GM18873 (cell line): ENCODE data around the gene SCAMP4.
"Not testable (repeated sequence)": the region's sequence is repeated elsewhere in the genome, so short reads cannot be mapped to it uniquely, and the experiment has no call there.

Source experiments
- ATAC-seq: cut with Tn5 transposase; IDR thresholded peaks from one replicate; pipeline ENCODE4 v1.9.1; 2021; ENCODE audit warnings: mild to moderate bottlenecking, moderate library complexity, moderate number of reproducible peaks; ENCODE audit not compliant: unreplicated experiment, low FRiP score

The SCAMP4 gene

DNA sequence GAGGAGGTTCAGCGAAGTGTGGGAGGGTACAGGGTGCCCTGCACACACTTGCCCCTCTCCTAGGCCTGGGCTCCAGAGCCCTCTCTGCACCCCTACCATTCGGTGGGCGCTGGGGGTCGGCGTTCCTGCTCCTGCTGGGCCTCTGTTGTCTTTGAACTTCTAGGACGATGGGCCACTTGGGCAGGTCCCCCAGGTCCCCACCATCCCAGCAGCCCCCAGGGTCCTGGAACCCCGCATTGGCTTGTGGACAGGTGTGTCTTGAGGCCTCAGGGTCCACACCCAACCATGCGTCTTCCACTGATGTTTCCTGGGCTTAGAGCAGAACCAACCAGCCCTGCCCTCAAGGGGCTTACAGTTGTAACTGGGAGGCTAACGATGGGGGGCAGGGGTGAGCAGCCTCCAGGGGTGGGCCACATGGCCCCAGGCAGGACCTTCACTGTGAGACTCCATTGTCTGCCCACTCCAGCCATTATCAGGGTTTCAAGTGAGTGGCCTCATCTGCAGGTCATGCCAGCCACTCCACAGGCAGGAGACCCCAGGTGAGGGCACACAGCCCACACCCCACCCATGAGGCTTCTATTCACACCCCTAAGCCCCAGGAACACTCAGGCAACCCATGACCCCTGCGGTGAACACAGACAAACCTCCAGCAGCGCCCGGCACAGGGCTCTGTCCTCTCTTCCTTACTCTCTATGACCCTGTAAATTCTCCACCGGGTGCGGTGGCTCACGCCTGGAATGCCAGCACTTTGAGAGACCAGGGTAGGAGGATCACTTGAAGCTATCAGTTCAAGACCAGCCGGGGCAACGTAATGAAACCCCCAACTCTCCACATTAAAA is 39.8 kb upstream of the SCAMP4 start:
- ATAC-seq, result no peak

GRCh38 chr19:1866693-1867348 is 38.4 kb upstream of the SCAMP4 start:
- ATAC-seq, result no peak

- ATAC-seq, result no peak
Observed at GRCh38 chr19:1867349-1867724, 37.9 kb upstream of the SCAMP4 start.

DNA sequence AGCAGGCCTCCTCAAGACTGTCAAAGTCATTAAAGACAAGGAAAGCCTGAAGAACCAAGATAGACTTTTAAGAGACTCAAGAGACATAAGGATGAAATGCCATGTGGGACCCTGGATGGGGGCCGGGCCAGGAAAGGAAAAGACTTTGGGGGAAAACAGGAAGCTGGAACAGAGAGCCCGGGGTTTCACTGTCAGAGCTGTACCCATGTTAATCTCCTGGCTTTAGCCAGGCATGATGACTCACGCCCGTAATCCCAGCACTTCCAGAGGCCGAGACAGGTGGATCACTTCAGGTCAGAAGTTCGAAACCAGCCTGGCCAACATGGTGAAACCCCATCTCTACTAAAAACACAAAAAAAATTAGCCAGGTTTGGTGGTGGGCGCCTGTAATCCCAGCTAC is 36.2 kb upstream of the SCAMP4 start:
- no peak for ATAC-seq

DNA sequence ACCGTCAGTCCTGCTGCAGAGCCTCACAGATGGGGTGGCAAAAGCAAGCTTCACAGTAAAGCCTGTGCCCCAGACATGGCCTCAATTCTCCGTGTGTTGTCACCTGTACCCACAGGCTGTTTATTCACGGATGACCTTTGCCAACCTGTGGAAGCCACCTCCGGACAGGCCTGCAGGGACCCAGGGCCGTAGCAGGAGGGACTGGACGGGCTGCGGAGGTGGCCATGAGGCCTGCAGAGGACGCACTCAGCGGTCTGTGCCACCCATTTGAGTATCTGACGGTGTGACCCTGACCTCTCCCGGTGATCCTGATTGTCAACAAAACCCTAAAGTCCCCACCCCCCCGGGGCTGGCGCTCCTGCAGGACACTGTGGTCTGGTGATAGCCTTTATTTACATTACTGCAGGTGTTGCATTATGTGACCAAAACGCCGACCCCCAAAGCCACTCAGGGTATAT is 34.0 kb upstream of the SCAMP4 start:
- no peak for ATAC-seq

DNA sequence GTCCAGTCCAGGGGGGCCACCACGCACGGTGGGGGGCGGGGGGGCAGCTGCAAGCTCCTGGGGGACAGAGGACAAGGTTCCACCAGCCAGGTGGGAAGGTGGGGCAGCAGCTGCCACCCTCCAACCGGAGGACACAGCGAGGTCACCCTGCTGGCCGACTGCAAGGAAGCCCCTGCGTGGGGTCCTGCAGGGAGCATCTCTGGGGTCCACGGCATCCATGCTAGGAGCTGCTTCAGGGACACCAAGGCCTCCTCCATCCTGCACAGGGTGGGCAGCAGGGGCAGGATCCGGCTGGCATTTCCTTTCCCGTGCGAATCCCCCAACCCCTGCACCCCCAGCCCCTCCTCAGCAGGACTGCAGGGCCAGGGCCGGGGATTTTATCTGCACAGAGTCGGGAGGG is 33.6 kb upstream of the SCAMP4 start:
- ATAC-seq, result no peak

DNA sequence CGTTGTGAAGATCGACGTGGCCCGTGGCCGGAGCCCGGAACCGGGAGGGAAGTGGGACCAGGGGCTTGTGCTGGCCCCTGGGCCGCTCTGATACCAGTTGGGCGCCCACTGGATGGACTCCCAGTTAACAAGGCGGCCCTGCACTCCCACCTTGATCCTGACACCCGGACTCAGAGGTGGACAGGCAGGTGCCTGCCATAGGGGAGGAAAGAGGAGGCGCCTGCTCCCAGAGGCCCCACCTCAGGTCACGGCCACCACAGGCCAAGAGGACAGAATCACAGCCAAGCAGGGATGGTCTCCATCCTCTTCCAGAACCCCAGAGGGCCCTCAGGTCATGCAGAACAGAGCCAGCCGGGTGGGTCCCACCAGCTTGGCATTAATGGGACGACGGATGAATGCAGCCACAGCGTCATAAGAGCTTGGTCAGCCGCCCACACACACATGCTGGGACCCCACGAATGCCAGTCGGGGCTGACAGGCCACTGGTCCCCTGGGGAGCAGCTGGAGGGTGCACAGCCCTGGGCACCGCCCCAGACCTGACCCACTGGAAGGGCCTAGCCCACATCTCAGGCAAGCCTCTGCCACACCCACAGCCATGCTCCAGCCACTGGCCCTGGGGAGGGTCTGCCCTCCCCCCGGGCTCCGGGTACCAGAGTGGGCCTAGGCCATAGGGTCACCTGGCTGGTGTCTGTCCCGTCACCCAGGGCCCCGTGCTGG is 32.2 kb upstream of the SCAMP4 start:
- no peak for ATAC-seq

- ATAC-seq, result no peak
Observed at GRCh38 chr19:1873524-1874473, 31.4 kb upstream of the SCAMP4 start.

GRCh38 chr19:1874554-1875185 is 30.5 kb upstream of the SCAMP4 start:
- no peak for ATAC-seq

- ATAC-seq, result not testable (repeated sequence)
Observed at GRCh38 chr19:1875265-1875645, 29.9 kb upstream of the SCAMP4 start.

DNA sequence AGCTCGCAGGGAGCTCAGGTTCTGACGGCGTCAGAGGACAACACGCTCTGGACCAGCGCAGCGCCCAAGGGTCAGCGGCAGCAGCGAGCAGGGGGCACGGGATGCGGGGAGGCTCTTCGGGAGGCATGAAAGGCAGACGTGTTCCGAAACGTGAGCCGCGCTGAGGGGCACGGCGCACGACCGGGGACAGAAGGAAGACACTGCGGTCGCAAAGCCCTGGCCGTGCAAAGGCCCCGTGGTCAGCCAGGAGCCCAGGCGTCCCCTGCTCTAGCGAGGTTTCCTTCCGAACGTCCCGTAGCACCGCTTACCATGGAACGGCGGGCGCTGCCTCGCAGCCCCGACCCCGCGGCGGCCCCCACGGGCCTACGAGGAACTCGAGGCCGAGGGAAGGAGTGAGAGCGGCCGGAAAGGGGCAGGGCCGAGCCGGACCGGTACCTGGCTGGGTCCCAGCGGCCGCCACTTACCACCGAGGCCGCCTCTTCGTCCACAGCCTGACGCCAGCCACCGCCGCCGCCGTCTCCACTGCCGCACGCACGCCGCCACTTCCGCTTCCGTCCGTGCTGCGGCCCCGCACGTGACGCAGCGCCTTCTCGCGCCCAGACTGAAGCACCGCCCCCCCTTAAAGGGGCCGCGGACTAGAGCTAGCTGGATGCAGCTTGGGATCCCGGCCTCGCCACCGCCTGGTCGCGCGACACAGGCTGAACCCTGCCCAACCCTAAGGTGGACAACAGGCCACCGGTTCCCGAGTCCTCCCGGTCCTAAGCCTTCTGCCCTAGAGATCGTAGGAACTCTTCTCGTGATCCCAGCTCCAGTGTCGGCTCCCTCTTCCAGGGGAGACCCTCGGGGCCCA is 29.3 kb upstream of the SCAMP4 start:
- ATAC-seq, result peak; percentile 64

GRCh38 chr19:1876496-1877279 is 28.5 kb upstream of the SCAMP4 start:
- ATAC-seq, result not testable (repeated sequence)

DNA sequence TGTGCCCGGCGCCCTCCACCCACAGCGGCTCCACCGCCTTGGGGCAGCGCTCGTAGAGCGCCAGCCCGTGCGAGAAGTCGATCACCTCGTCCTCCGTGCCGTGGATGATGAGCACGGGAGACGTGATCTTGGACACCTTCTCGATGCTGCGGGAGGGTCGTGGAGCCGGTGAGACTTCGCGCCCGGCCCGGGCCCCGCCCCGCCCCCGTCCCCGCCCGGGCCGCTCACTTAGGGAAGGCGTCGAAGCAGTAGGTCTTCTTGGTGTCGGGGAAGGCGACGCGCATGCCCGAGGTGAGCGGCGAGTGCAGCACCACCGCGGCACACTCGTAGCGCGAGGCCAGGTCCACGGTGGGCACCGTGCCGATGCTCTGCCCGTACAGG is 27.9 kb upstream of the SCAMP4 start:
- not testable (repeated sequence) for ATAC-seq

- ATAC-seq, result not testable (repeated sequence)
Observed at GRCh38 chr19:1878583-1878982, 26.6 kb upstream of the SCAMP4 start.

DNA sequence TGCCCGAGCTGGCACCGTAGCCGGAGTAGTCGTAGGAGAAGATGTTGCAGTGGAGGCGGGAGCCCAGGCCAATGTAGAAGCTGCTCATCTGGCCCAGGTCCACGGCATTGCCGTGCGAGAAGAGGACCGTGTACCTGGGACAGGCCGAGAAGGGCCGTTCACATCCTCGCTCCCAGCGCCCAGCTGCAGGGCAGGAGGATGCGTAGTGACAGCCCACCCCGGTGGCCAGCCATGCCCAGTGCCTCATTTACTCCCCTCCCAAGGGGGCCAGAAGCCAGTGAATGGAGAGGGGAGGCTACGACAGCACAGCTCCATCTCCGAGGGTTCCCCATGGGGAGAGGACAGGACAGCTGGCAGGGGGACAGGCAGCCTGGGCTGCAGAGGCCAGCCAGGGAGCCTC is 25.2 kb upstream of the SCAMP4 start:
- ATAC-seq, result not testable (repeated sequence)

DNA sequence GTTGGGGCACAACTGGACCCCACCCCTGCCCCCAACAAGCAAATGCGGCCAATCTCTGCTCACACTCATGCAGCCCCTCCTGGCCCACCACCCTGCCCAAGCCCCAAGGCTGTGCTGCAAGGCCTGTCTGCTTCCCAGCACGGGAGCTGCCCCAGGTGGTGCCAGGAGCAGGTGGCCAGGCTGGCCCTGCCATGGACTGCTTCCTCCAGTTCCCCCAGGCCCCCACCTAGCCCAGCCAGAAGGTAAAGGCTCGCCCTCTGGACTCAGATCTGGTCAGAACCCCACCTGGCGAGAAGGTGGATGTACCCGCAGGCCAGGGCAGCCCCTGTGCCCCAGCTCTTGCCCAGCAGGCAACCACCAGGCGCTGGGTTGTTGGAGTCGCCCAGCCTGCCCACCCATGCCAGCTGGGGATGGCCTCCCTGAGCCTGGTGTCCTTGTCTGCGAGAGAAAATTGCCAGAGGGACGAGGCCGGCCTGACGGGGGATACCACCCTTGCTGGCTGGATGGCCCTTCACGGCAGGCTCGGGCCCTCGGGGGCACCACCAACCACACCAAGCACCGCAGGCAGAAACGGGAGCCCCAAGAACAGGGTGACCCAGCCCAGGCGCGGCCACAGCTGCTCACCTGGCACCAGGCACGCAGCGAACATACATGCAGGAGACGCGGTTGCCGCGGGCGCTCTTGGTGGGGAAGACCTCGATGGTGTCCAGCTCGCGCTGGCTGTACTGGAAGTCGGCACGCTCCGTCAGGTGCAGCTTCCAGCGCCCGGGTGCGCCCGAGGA is 24.4 kb upstream of the SCAMP4 start:
- ATAC-seq, result no peak

- ATAC-seq, result not testable (repeated sequence)
Observed at GRCh38 chr19:1881393-1882088, 23.7 kb upstream of the SCAMP4 start.
